ENCODE results near the gene C11orf21.

DNA sequence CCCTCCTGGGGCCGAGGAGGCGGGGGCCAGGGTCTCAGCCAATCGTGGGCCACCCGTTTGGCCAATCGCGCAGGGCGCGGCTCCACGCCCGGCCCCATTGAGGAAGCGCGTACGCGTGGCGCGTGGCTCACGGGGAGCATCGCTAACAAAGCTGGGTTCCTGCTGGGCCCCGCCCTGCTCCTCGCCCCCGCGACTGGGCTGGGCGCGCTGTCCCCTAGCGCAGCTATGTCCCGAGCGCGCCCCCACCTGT lies 30.7 kb downstream of the C11orf21 start:
- TF ChIP-seq GATA2 (IDR thresholded peaks at IDR 0.05; ENCODE audit: low read depth, low read length) (no peak), GATA3 (IDR thresholded peaks at IDR 0.05; ENCODE audit: low read depth, low read length) (no peak)

Data from SH-SY5Y (cell line).